NCI-H510A treated with DMSO at 0.1 percent for 48 hours (cell line): ENCODE results near the gene SRL.

Experiments
- DNase-seq: peaks from one replicate; lab custom pipeline; 2025; lab: John Stamatoyannopoulos, UW

SRL gene

GRCh38 chr16:4241928-4242283 lies at the start of gene SRL:
Gene SRL, minus strand, starts transcription at chr16:4242080. Its CDS starts 13 bp downstream, at chr16:4242067.
- DNase-seq = no peak

- DNase-seq = no peak
Measured at GRCh38 chr16:4290236-4290830, 48.5 kb upstream of the SRL start.

GRCh38 chr16:4288148-4288921 lies 46.5 kb upstream of the SRL start:
- DNase-seq = no peak

GRCh38 chr16:4285167-4285566 lies 43.3 kb upstream of the SRL start:
- DNase-seq = peak; percentile 5

GRCh38 chr16:4283939-4284338 lies 42.1 kb upstream of the SRL start:
- DNase-seq = no peak

GRCh38 chr16:4283441-4283840 lies 41.6 kb upstream of the SRL start:
- DNase-seq = no peak

- no peak for DNase-seq
Measured at GRCh38 chr16:4280625-4281024, 38.7 kb upstream of the SRL start.

- DNase-seq = no peak
Measured at GRCh38 chr16:4277987-4278513, 36.2 kb upstream of the SRL start.

- no peak for DNase-seq
Measured at GRCh38 chr16:4275861-4276260, 34.0 kb upstream of the SRL start.

GRCh38 chr16:4273858-4274311 lies 32.0 kb upstream of the SRL start:
- DNase-seq = peak; percentile 20

GRCh38 chr16:4272114-4272956 lies 30.5 kb upstream of the SRL start:
- peak; percentile 68 for DNase-seq

GRCh38 chr16:4271176-4272113 lies 29.6 kb upstream of the SRL start:
- peak; percentile 58 for DNase-seq

GRCh38 chr16:4270595-4270994 lies 28.7 kb upstream of the SRL start:
- no peak for DNase-seq

GRCh38 chr16:4270091-4270490 lies 28.2 kb upstream of the SRL start:
- no peak for DNase-seq

GRCh38 chr16:4266372-4266771 lies 24.5 kb upstream of the SRL start:
- DNase-seq = no peak

GRCh38 chr16:4265676-4266075 lies 23.8 kb upstream of the SRL start:
- DNase-seq = no peak

- no peak for DNase-seq
Measured at GRCh38 chr16:4264546-4264945, 22.7 kb upstream of the SRL start.

GRCh38 chr16:4263504-4264436 lies 21.9 kb upstream of the SRL start:
- DNase-seq = no peak

GRCh38 chr16:4262303-4262835 lies 20.5 kb upstream of the SRL start:
- no peak for DNase-seq

GRCh38 chr16:4261557-4262172 lies 19.8 kb upstream of the SRL start:
- no peak for DNase-seq
